Esophagus muscularis mucosa (tissue), 4 donors: ENCODE data around the gene MRGPRX4.

ENCODE experiments used
- CTCF ChIP-seq, 3 experiments: fragments of 200-600 bp in 2 of 3; fragments of 450-650 bp in 1 of 3; sonication (generic) in 2 of 3; IDR thresholded peaks; one replicate each; pipeline ENCODE4 v1.5.1; 2017 to 2019; ENCODE audit warnings: antibody characterized with exemption in 3 of 3, mild to moderate bottlenecking in 2 of 3, moderate library complexity in 1 of 3
- EP300 ChIP-seq: sonication (generic); formaldehyde crosslinking; IDR thresholded peaks from one replicate; pipeline ENCODE4 v1.6.1; 2017; ENCODE audit warnings: antibody characterized with exemption
- POLR2A ChIP-seq: fragments of 450-650 bp; IDR thresholded peaks from one replicate; pipeline ENCODE4 v1.6.1; 2017; ENCODE audit warnings: antibody characterized with exemption, moderate library complexity, mild to moderate bottlenecking, low read depth
- POLR2AphosphoS5 ChIP-seq, 2 donors: sonication (generic); formaldehyde crosslinking; IDR thresholded peaks; one replicate each; pipeline ENCODE4 v1.6.1; 2017; ENCODE audit warnings: antibody characterized with exemption in 2 of 2

- TF ChIP-seq CTCF (IDR thresholded peaks at IDR 0.05) (no peak), POLR2A (no peak), EP300 (no peak), POLR2AphosphoS5 (IDR thresholded peaks at IDR 0.05) (no peak)
These were observed 36.4 kb downstream of the MRGPRX4 start for GRCh38 chr11:18209058-18209457.
